HG03066 (cell line): ENCODE results near the gene ATP2C2.

Experiments used
- ATAC-seq: cut with Tn5 transposase; IDR thresholded peaks from one replicate; pipeline ENCODE4 v1.9.1; 2021; ENCODE audit warnings: low read depth; ENCODE audit not compliant: unreplicated experiment

ATP2C2 gene

GRCh38 chr16:84463221-84463620, 94.9 kb downstream of the ATP2C2 start:
- ATAC-seq = no peak

- ATAC-seq = no peak
These were observed 95.8 kb downstream of the ATP2C2 start for GRCh38 chr16:84464116-84464515.

GRCh38 chr16:84465154-84465553, 96.8 kb downstream of the ATP2C2 start:
- no peak for ATAC-seq

- ATAC-seq = no peak
These were observed 98.4 kb downstream of the ATP2C2 start for GRCh38 chr16:84466692-84467091.

GRCh38 chr16:84467256-84467655, 98.9 kb downstream of the ATP2C2 start:
- ATAC-seq = no peak

GRCh38 chr16:84467709-84468108, 99.4 kb downstream of the ATP2C2 start:
- no peak for ATAC-seq

GRCh38 chr16:84471316-84471715, 103.0 kb downstream of the ATP2C2 start:
- ATAC-seq = no peak

- no peak for ATAC-seq
These were observed 103.6 kb downstream of the ATP2C2 start for GRCh38 chr16:84471966-84472365.

GRCh38 chr16:84475643-84476240, 107.4 kb downstream of the ATP2C2 start:
- ATAC-seq = no peak

GRCh38 chr16:84476401-84476800, 108.1 kb downstream of the ATP2C2 start:
- no peak for ATAC-seq

GRCh38 chr16:84477661-84478060, 109.3 kb downstream of the ATP2C2 start:
- no peak for ATAC-seq

GRCh38 chr16:84478172-84478947, 110.0 kb downstream of the ATP2C2 start:
- ATAC-seq = no peak

- no peak for ATAC-seq
These were observed 111.5 kb downstream of the ATP2C2 start for GRCh38 chr16:84479716-84480450.

- no peak for ATAC-seq
These were observed 112.9 kb downstream of the ATP2C2 start for GRCh38 chr16:84481051-84481735.

GRCh38 chr16:84482001-84482891, 113.9 kb downstream of the ATP2C2 start:
- no peak for ATAC-seq

- no peak for ATAC-seq
These were observed 114.9 kb downstream of the ATP2C2 start for GRCh38 chr16:84482951-84483881.

GRCh38 chr16:84483882-84484565, 115.7 kb downstream of the ATP2C2 start:
- ATAC-seq = no peak

- ATAC-seq = no peak
These were observed 116.4 kb downstream of the ATP2C2 start for GRCh38 chr16:84484579-84485254.
